Esophagus muscularis mucosa (tissue), 4 donors: Measurements from ENCODE around the gene PHACTR1.

Source experiments
- CTCF ChIP-seq, 3 experiments: fragments of 200-600 bp in 2 of 3; fragments of 450-650 bp in 1 of 3; sonication (generic) in 2 of 3; IDR thresholded peaks; one replicate each; pipeline ENCODE4 v1.5.1; 2017 to 2019; ENCODE audit warnings: antibody characterized with exemption in 3 of 3, mild to moderate bottlenecking in 2 of 3, moderate library complexity in 1 of 3
- EP300 ChIP-seq: sonication (generic); formaldehyde crosslinking; IDR thresholded peaks from one replicate; pipeline ENCODE4 v1.6.1; 2017; ENCODE audit warnings: antibody characterized with exemption
- POLR2A ChIP-seq: fragments of 450-650 bp; IDR thresholded peaks from one replicate; pipeline ENCODE4 v1.6.1; 2017; ENCODE audit warnings: antibody characterized with exemption, moderate library complexity, mild to moderate bottlenecking, low read depth
- POLR2AphosphoS5 ChIP-seq, 2 donors: sonication (generic); formaldehyde crosslinking; IDR thresholded peaks; one replicate each; pipeline ENCODE4 v1.6.1; 2017; ENCODE audit warnings: antibody characterized with exemption in 2 of 2

GRCh38 chr6:12785921-12786320 lies 69.4 kb downstream of the PHACTR1 start:
- no peak for TF ChIP-seq CTCF (IDR thresholded peaks at IDR 0.05)
- TF ChIP-seq POLR2A: no peak
- no peak for TF ChIP-seq POLR2AphosphoS5 (IDR thresholded peaks at IDR 0.05)
- no peak for TF ChIP-seq EP300
